LNCaP clone FGC (cell line): ENCODE data around the gene SSBP2.

ENCODE experiments used
- DNase-seq: peaks from one replicate; pipeline ENCODE4 v3.0.0-alpha.2; 2011; ENCODE audit warnings: low read depth
- H3K4me3 ChIP-seq: 2 replicates; pipeline ENCODE4 v1.5.1; 2011; ENCODE audit warnings: mild to moderate bottlenecking, low read depth, low read length, control low read depth
- TF ChIP-seq, protein P1 (sequence below): IDR thresholded peaks from 2 replicates; pipeline ENCODE4 v1.5.1; 2012; ENCODE audit warnings: mild to moderate bottlenecking; ENCODE audit not compliant: control insufficient read depth, insufficient read depth; ENCODE audit errors: extremely low read depth

Gene SSBP2

DNA sequence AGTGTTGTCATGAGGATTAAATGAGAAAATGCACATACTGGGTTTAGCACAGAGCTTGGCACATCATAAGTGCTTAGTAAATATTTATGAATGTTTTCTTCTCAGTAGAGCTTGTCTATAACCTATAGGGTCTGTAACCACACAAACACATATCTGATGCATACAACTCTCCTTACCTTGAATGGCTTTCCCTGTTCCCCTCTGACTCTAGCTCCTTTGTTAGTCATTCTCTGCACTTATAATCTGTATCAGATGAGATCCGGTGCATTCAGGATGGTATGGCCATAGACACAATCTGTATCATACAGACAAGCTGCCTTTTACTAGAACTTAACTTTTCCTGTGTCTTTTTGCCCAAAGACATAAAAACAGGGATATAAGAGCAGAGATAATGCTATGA lies 11.1 kb upstream of the SSBP2 start:
- TF ChIP-seq, protein P1, sequence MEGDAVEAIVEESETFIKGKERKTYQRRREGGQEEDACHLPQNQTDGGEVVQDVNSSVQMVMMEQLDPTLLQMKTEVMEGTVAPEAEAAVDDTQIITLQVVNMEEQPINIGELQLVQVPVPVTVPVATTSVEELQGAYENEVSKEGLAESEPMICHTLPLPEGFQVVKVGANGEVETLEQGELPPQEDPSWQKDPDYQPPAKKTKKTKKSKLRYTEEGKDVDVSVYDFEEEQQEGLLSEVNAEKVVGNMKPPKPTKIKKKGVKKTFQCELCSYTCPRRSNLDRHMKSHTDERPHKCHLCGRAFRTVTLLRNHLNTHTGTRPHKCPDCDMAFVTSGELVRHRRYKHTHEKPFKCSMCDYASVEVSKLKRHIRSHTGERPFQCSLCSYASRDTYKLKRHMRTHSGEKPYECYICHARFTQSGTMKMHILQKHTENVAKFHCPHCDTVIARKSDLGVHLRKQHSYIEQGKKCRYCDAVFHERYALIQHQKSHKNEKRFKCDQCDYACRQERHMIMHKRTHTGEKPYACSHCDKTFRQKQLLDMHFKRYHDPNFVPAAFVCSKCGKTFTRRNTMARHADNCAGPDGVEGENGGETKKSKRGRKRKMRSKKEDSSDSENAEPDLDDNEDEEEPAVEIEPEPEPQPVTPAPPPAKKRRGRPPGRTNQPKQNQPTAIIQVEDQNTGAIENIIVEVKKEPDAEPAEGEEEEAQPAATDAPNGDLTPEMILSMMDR: no peak
- no peak for DNase-seq
- H3K4me3 ChIP-seq: no peak overlapping the region

DNA sequence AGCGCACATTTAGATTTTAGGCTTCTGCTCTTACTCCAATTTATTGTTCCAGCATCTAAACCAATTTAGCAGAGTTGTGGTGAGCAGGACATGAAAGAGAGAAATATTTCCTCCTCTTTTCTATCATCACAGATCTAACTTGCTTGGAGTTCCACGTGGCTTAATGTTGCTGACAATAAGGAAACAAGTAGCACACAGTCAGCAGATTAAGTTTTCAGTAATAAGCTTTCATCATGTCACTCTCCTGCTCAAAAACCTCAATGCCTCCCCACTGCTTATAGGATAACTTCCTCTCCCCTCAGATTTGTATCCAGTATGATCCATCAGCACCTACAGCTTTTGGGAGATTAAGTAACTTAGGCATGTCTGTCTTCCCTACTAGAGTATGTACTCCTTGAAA lies 10.4 kb upstream of the SSBP2 start:
- no peak overlapping the region for H3K4me3 ChIP-seq
- TF ChIP-seq, protein P1: no peak
- DNase-seq: no peak

DNA sequence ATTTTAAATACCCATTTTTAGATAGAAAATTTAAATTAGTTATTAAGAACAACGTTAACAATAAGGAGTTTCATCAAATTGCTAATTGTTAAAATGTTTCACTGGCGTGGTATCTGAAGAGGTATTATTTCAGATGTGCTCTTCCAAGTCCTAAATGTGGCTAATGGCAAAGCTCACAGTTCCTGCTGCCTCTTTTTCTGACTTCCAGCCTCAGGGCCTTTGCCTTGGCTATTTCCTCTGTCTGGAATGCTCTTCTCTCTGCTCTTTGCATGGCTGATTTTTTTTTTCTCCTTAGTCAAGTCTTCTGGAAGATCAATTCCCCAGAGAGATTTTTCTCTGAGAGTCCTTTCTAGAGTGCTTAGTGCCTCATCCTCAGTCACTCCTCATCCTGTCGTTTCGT lies 9.6 kb upstream of the SSBP2 start:
- TF ChIP-seq, protein P1: no peak
- H3K4me3 ChIP-seq: no peak overlapping the region
- no peak for DNase-seq

DNA sequence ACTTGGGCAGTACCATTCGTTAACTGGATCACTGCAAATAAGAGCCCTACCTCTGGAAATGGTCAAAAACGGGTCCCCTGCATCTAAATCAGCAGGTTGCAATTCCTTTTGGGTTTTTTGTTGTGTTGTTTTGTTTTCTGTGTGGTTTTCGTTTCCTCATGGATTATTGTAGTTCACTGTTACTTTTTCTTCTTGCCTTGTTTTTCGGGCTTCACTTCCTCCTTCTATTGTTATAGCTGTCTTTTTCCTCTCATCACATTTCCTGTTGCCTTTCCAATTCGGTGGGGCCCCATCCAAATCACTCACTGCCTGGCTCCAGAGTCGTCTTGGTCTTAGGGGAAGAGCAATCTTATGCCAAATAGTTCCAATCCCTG lies 8.7 kb upstream of the SSBP2 start:
- H3K4me3 ChIP-seq: no peak overlapping the region
- DNase-seq: no peak
- TF ChIP-seq, protein P1: no peak

DNA sequence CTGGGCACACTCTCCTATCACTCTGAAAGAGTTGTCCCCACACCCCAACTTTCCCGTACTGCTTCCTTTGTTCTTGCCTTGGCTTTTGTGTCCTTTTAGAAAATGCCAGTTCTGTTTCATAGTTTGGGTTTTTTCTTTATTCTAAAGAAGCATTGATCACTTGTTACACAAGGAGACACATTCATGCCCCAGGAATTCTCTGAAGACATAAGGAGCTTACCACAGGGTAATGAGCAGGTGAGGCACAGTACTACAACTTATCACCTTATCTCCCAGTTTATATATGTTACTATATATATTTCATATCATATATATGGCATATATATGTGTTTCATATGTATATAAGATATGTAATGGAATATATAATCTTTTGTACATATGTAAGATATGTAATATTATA lies 6.5 kb upstream of the SSBP2 start:
- DNase-seq: no peak
- no peak overlapping the region for H3K4me3 ChIP-seq
- TF ChIP-seq, protein P1: no peak

DNA sequence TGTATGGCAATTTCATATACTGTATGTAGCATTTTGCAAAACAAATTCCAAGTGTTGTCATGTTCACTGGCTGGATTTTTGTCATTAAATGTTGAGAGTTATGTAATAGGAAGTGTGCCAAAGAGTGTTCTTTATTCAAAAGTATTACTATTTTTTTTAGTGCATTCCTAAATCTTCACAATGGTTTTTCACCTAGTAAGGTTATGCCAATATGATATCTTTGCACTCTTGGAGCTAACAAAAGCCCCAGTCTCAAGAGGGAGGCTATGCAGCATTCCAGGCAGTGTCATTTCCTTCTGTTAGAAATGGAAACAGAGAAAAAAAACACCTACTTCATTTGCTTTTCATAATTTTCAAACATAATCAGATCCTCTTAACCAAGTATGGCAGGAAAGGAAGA lies 5.1 kb upstream of the SSBP2 start:
- no peak overlapping the region for H3K4me3 ChIP-seq
- TF ChIP-seq, protein P1: no peak
- no peak for DNase-seq

DNA sequence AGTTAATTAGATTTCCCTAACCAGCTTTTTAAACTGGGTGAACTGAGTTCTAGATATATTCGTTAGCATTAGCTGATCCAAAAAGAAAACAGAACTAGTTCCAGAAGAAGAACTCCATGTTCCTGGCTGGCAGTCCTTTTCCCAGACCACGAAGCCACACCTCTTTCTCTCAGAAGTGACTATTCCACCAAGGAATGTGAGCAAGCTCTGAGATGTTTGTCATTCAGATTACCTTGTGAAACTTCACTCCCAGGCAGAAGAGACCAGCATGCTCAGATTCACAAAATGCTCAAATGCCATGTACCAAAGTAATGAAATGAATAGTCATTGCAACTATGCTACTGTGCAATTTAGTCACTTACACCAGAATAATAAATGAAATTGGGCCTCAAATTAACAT lies 4.4 kb upstream of the SSBP2 start:
- DNase-seq: peak; percentile 70
- no peak overlapping the region for H3K4me3 ChIP-seq
- TF ChIP-seq, protein P1: no peak
